Right atrium auricular region (tissue), 2 donors: Measurements from ENCODE around the gene PERM1. TPM values are rescaled to one million over a fixed set of nuclear protein-coding genes. Genes with fewer than 3 reads are reported as not detected.

ENCODE experiments used
- DNase-seq: peaks from one replicate; pipeline ENCODE4 v3.0.0-alpha.2; 2019; ENCODE audit warnings: low spot score
- H3K27ac ChIP-seq, 2 donors: fragments of 200-600 bp; sonication (generic); 1 replicate in 1 of 2; 2 replicates in 1 of 2; pipeline ENCODE4 v1.5.1; 2016 to 2019
- H3K27me3 ChIP-seq, 2 donors: fragments of 200-600 bp; sonication (generic); one replicate each; pipeline versions ENCODE4 v1.5.1 to v1.6.0; 2017 to 2019
- H3K36me3 ChIP-seq: fragments of 200-600 bp; sonication (generic); one replicate; pipeline ENCODE4 v1.5.1; 2016
- H3K4me1 ChIP-seq, 2 donors: fragments of 200-600 bp; sonication (generic); one replicate each; pipeline versions ENCODE4 v1.5.1 to v1.6.0; 2017 to 2019
- H3K4me3 ChIP-seq, 2 donors: fragments of 200-600 bp; sonication (generic); 1 replicate in 1 of 2; 2 replicates in 1 of 2; pipeline ENCODE4 v1.5.1; 2017 to 2019; ENCODE audit warnings: mild to moderate bottlenecking in 1 of 2, moderate library complexity in 1 of 2
- H3K9me3 ChIP-seq, 2 donors: fragments of 200-600 bp; sonication (generic); one replicate each; pipeline ENCODE4 v1.5.1; 2019
- total RNA-seq, 2 donors: library from RNA; depleted of rRNA; stranded (reverse); fragments of >200 nt; gene quantifications; one replicate each; pipeline ENCODE4 v1.1.0, GENCODE V29; 2016
- TF ChIP-seq, protein P1 (sequence below), 2 donors: fragments of 200-600 bp; sonication (generic); IDR thresholded peaks; one replicate each; pipeline ENCODE4 v1.5.1; 2019; ENCODE audit warnings: antibody characterized with exemption in 2 of 2

Gene PERM1
- total RNA-seq, 2 donors from 2014 or later = 22.0 to 61.8 TPM

DNA sequence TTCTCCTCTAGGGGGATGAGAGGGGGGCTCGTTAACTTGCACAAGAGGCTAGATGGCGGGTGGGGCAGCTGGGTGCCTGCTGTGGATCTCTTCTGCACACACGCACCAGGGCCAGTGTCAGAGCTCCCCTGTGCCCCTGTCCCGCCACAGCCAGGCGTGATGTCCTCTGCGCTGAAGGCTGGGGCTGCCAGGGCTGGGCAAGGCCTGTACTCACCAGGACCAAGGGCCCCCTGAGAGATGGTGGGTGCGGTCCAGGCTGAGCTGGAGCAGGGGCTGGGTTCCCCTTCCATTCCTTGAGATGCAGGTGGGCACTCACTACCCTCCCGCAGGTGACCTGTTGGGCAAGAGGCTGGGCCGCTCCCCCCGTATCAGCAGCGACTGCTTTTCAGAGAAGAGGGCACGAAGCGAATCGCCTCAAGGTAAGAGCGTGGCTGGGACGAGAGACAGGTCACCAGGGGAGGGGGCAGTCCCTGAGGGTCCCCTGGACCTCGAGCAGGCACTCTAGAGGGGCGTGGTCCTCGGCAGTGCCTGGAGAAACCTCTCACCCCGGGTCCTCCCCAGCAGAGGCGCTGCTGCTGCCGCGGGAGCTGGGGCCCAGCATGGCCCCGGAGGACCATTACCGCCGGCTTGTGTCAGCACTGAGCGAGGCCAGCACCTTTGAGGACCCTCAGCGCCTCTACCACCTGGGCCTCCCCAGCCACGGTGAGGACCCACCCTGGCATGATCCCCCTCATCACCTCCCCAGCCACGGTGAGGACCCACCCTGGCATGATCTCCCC is 43.0 kb downstream of the PERM1 start:
- Histone ChIP-seq H3K27ac (no peak overlapping the region), H3K4me1 (peaks cover 0 to 58% of the 10 kb centered on the region in 2 donors), H3K4me3 (no peak overlapping the region), H3K9me3 (no peaks in the 10 kb centered on the region), H3K36me3 (no peaks in the 10 kb centered on the region), H3K27me3 (peaks cover 0 to 22% of the 10 kb centered on the region in 2 donors)
- TF ChIP-seq, protein P1, sequence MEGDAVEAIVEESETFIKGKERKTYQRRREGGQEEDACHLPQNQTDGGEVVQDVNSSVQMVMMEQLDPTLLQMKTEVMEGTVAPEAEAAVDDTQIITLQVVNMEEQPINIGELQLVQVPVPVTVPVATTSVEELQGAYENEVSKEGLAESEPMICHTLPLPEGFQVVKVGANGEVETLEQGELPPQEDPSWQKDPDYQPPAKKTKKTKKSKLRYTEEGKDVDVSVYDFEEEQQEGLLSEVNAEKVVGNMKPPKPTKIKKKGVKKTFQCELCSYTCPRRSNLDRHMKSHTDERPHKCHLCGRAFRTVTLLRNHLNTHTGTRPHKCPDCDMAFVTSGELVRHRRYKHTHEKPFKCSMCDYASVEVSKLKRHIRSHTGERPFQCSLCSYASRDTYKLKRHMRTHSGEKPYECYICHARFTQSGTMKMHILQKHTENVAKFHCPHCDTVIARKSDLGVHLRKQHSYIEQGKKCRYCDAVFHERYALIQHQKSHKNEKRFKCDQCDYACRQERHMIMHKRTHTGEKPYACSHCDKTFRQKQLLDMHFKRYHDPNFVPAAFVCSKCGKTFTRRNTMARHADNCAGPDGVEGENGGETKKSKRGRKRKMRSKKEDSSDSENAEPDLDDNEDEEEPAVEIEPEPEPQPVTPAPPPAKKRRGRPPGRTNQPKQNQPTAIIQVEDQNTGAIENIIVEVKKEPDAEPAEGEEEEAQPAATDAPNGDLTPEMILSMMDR (IDR thresholded peaks at IDR 0.05) = no peak
- DNase-seq = no peak

DNA sequence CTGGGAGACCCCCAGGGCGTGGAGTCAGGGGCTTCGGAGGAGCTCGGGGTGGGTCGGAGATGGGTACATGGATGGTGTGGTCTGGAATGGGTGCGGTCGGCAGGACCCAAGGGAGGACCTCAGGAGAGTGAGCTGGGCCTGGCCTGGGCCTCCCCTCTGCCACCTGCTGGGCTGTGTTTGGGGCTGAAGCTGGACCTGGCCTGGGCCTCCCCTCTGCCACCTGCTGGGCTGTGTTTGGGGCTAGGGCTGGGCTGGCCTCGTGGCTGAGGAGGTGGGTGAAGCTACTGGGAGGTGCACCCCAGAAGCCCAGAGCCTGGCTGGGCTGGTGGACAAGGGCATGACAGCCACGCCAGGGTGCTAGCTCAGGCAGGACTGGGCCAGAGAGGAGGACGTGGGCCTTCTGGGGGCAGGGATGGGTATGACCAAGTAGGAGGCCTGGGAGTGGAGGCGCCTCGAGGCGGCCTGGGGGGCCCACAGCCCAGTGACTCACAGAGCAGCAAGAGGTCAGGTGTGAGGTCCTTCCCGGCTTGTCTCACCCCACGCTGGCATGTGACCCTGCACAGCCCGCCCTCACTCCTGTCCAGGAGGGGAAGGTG is 43.7 kb downstream of the PERM1 start:
- no peak for DNase-seq
- Histone ChIP-seq H3K27me3 (peaks cover 0 to 22% of the 10 kb centered on the region in 2 donors), H3K9me3 (no peaks in the 10 kb centered on the region), H3K4me1 (peaks cover 0 to 51% of the 10 kb centered on the region in 2 donors), H3K36me3 (no peaks in the 10 kb centered on the region), H3K27ac (no peak overlapping the region), H3K4me3 (no peak overlapping the region)
- TF ChIP-seq, protein P1 (IDR thresholded peaks at IDR 0.05) = peak in 1 of 2 donors; percentile 50

DNA sequence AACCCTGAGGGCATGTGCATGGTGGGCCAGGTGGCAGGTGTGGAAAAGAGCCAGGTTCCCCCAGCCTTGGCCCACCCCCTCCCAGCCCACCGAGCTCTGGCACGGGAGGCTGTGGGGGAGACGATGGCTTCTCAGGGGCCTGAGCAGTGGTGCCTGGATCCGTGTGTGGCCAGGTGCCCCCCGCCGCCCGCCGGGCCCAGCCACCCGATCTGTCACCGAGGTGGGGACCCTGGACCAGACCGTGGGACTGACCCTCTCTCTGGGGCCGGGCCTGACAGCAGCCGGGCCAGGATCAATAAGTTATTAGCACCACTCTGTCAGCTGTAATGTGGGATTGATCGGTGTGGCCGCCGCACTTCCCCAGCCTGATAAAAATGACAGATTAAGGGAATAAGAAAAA is 44.4 kb downstream of the PERM1 start:
- H3K27ac ChIP-seq = no peak overlapping the region
- peaks cover 0 to 18% of the 10 kb centered on the region in 2 donors for H3K27me3 ChIP-seq
- peaks cover 0 to 44% of the 10 kb centered on the region in 2 donors for H3K4me1 ChIP-seq

DNA sequence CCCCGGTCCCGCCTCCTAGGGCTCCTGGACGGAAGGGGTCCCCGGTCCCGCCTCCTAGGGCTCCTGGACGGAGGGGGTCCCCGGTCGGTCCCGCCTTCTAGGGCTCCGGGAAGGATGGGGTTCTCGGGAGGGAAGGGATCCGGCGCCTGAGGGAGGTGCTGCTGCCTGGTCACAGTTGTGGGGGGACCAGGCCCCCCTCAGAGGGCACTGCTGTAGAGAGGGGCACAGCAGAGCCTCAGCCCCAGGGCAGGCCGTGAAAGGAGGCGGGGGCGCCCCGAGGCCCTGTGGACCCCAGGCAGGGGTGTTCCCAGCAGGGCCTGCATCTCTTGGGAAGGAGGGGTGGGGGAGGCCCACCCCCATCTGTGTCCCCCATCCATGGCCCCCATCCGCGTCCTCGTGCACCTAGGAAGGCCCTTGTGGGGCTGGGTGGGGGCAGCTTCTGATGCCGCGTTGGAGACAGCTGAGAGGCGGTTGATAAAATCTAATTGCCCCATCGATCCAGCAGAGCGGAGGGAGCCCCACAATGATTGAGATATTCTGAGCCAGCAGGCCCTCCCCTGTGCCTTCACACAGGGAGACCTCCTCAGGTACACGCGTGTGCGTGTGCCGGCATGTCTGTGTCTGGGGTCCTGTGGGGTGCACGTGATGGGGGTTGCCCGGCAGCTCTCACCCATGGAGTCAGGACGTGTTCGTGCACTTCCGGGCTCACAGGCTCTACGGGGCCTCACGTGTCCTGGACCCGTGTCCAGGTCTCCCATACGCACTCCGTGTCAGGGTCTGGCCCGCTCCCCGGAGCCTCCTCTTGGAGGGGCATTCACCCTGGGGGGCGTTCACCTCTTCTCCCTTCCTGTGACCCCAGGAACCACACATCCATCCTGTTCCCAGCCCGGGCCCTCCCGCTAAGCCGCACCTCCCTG is 45.3 kb downstream of the PERM1 start:
- H3K9me3 ChIP-seq = no peaks in the 10 kb centered on the region
- no peak overlapping the region for H3K4me3 ChIP-seq
- H3K4me1 ChIP-seq = peaks cover 0 to 35% of the 10 kb centered on the region in 2 donors
- TF ChIP-seq, protein P1 (IDR thresholded peaks at IDR 0.05) = no peak
- H3K27ac ChIP-seq = no peak overlapping the region
- no peak for DNase-seq
- peaks cover 0 to 9% of the 10 kb centered on the region in 2 donors for H3K27me3 ChIP-seq
- H3K36me3 ChIP-seq = no peaks in the 10 kb centered on the region

More for the DNA sequence above, 44.4 kb downstream of the PERM1 start:
- H3K9me3 ChIP-seq = no peaks in the 10 kb centered on the region
- no peaks in the 10 kb centered on the region for H3K36me3 ChIP-seq
- TF ChIP-seq, protein P1 (IDR thresholded peaks at IDR 0.05) = no peak
- H3K4me3 ChIP-seq = no peak overlapping the region
- no peak for DNase-seq

DNA sequence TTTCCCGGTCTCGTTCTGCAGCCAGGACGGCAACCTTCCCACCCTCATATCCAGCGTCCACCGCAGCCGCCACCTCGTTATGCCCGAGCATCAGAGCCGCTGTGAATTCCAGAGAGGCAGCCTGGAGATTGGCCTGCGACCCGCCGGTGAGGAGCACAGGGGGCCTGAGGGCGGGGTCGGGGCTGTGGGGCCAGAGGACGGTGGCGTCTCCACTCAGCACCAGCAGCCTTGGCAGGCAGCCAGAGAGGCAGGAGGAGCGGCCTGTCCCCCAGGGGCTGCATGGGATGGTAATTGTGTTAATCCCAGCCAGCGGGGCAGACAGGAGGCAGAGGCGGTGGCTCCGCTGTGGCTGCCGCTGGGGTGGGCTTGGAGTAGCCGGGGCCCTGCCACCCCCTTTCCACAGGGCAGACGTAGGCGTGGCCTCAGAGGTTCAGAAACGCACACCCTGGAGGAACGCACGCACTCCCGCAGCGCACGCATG is 46.1 kb downstream of the PERM1 start:
- H3K36me3 ChIP-seq = no peaks in the 10 kb centered on the region
- H3K27me3 ChIP-seq = peaks cover 0 to 8% of the 10 kb centered on the region in 2 donors
- H3K9me3 ChIP-seq = no peaks in the 10 kb centered on the region
- DNase-seq = no peak
- TF ChIP-seq, protein P1 (IDR thresholded peaks at IDR 0.05) = no peak
- H3K4me3 ChIP-seq = no peak overlapping the region
- no peak overlapping the region for H3K27ac ChIP-seq
- peaks cover 0 to 27% of the 10 kb centered on the region in 2 donors for H3K4me1 ChIP-seq
